ENCODE results near the gene NFIC. TPM values are rescaled to one million over a fixed set of nuclear protein-coding genes. Genes with fewer than 3 reads are reported as not detected.
"Not testable (repeated sequence)": the region's sequence is repeated elsewhere in the genome, so short reads cannot be mapped to it uniquely, and the experiment has no call there.

NFIC gene
- polyA plus RNA-seq, 1 experiment: 5.0 TPM

GRCh38 chr19:3443840-3444694, 77.7 kb downstream of the NFIC start:
- ChIA-PET POLR2A (no interaction called here), CTCF (interaction anchor here (0.5 to 1.1 kb wide), 2 partner anchors 24 to 25 kb away, joined by 3 read pairs; no protein-coding TSS in a partner anchor)
- Histone ChIP-seq H3K4me3 (ENCODE audit: low read depth, low read length) (no peak overlapping the region), H3K36me3 (ENCODE audit: control insufficient read depth, insufficient read depth, low read length) (peaks cover 38% of the 10 kb centered on the region), H3K27me3 (ENCODE audit: control insufficient read depth, insufficient read depth, low read length) (no peaks in the 10 kb centered on the region)
- no peak for TF ChIP-seq CTCF (IDR thresholded peaks at IDR 0.05; ENCODE audit: insufficient read depth, low read depth, low read length)
- no peak for DNase-seq (ENCODE audit: low read depth)

- CTCF ChIA-PET: interaction anchor here (0.5 to 1.1 kb wide), 2 partner anchors 24 to 25 kb away, joined by 3 read pairs; no protein-coding TSS in a partner anchor
These were observed 78.4 kb downstream of the NFIC start for GRCh38 chr19:3444695-3445234.

GRCh38 chr19:3446657-3447056, 80.3 kb downstream of the NFIC start:
- H3K4me3 ChIP-seq (ENCODE audit: low read depth, low read length); H3K27me3 ChIP-seq (ENCODE audit: control insufficient read depth, insufficient read depth, low read length); POLR2A ChIA-PET; DNase-seq (ENCODE audit: low read depth): not testable (repeated sequence)
- CTCF ChIA-PET: interaction anchor here (2.3 kb wide), 1 partner anchor 17 kb away, joined by 6 read pairs; no protein-coding TSS in a partner anchor
- H3K36me3 ChIP-seq (ENCODE audit: control insufficient read depth, insufficient read depth, low read length): peaks cover 34% of the 10 kb centered on the region

More at GRCh38 chr19:3444695-3445234, 78.4 kb downstream of the NFIC start:
- DNase-seq (ENCODE audit: low read depth): no peak
- peaks cover 40% of the 10 kb centered on the region for H3K36me3 ChIP-seq (ENCODE audit: control insufficient read depth, insufficient read depth, low read length)
- no peaks in the 10 kb centered on the region for H3K27me3 ChIP-seq (ENCODE audit: control insufficient read depth, insufficient read depth, low read length)
- no peak for TF ChIP-seq CTCF (IDR thresholded peaks at IDR 0.05; ENCODE audit: insufficient read depth, low read depth, low read length)
- POLR2A ChIA-PET: no interaction called here
- no peak overlapping the region for H3K4me3 ChIP-seq (ENCODE audit: low read depth, low read length)

GRCh38 chr19:3448616-3449334, 82.4 kb downstream of the NFIC start:
- no peak for TF ChIP-seq CTCF (IDR thresholded peaks at IDR 0.05; ENCODE audit: insufficient read depth, low read depth, low read length)
- no peak for DNase-seq (ENCODE audit: low read depth)
- Histone ChIP-seq H3K36me3 (ENCODE audit: control insufficient read depth, insufficient read depth, low read length) (peaks cover 44% of the 10 kb centered on the region), H3K4me3 (ENCODE audit: low read depth, low read length) (no peak overlapping the region), H3K27me3 (ENCODE audit: control insufficient read depth, insufficient read depth, low read length) (no peaks in the 10 kb centered on the region)
- POLR2A ChIA-PET: no interaction called here
- CTCF ChIA-PET: no interaction called here

GRCh38 chr19:3450796-3451411, 84.5 kb downstream of the NFIC start:
- peaks cover 40% of the 10 kb centered on the region for H3K36me3 ChIP-seq (ENCODE audit: control insufficient read depth, insufficient read depth, low read length)
- ChIA-PET CTCF (interaction anchor here (1.5 kb wide), 1 partner anchor 22 kb away, joined by 4 read pairs; no protein-coding TSS in a partner anchor), POLR2A (no interaction called here)

More at GRCh38 chr19:3450796-3451411, 84.5 kb downstream of the NFIC start:
- peak; percentile 100 for DNase-seq (ENCODE audit: low read depth)
- no peak overlapping the region for H3K4me3 ChIP-seq (ENCODE audit: low read depth, low read length)
- no peak for TF ChIP-seq CTCF (IDR thresholded peaks at IDR 0.05; ENCODE audit: insufficient read depth, low read depth, low read length)
- no peaks in the 10 kb centered on the region for H3K27me3 ChIP-seq (ENCODE audit: control insufficient read depth, insufficient read depth, low read length)
